GM12878 (cell line): Measurements from ENCODE around the gene CCDC12. TPM values are rescaled to one million over a fixed set of nuclear protein-coding genes. Genes with fewer than 3 reads are reported as not detected.

Experiments used
- ATAC-seq: fragments of 200-7000 bp; cut with Tn5 transposase; 3 replicates; pipeline ENCODE4 v1.9.1; 2020; ENCODE audit warnings: mild to moderate bottlenecking, moderate library complexity
- BruUV-seq: library from RNA; stranded (reverse); fragments of 400-500 nt; replicated peaks from 2 replicates; lab custom pipeline; 2021; lab: Mats Ljungman, UMichigan
- CTCF ChIA-PET: fragments of 300-600 bp; sonication (Branson Sonifier 250); formaldehyde crosslinking; extraction: SDS; loops from one replicate; lab custom pipeline; 2021; ENCODE audit warnings: inconsistent platforms; lab: Yijun Ruan, JAX
- POLR2A ChIA-PET: fragments of 350-600 bp; formaldehyde crosslinking; extraction: SDS; loops from one replicate; lab custom pipeline; 2021; ENCODE audit warnings: inconsistent platforms; lab: Charles Lee
- RAD21 ChIA-PET: fragments of 300-600 bp; sonication (Branson Sonifier 250); formaldehyde crosslinking; loops from one replicate; lab custom pipeline; 2023; ENCODE audit warnings: antibody characterized with exemption; ENCODE audit not compliant: unreplicated experiment; lab: Charles Lee
- SMC1A ChIA-PET: fragments of 300-600 bp; sonication (Branson Sonifier 250); formaldehyde crosslinking; loops from one replicate; lab custom pipeline; 2023; ENCODE audit not compliant: unreplicated experiment, uncharacterized antibody; lab: Charles Lee
- DNase-seq: peaks from one replicate; pipeline ENCODE4 v3.0.0-alpha.2; 2011; ENCODE audit warnings: low read depth, low spot score
- FAIRE-seq: peaks from 3 replicates; lab custom pipeline; 2011; peaks lifted over from hg19 to GRCh38; lab: Jason Lieb, UNC
- H2AFZ ChIP-seq: 2 replicates; pipeline ENCODE4 v1.6.0; 2011; ENCODE audit warnings: low read depth, low read length, control low read depth; ENCODE audit not compliant: control insufficient read depth
- H3K27ac ChIP-seq: 2 replicates; pipeline ENCODE4 v1.5.1; 2011; ENCODE audit warnings: control low read depth; ENCODE audit not compliant: control insufficient read depth, insufficient read depth
- H3K27me3 ChIP-seq, 2 experiments: replicated peaks in 1 of 2; 2 replicates each; pipeline versions ENCODE4 v1.6.0 to v1.6.1; 2011; ENCODE audit warnings: low read length in 1 of 2; ENCODE audit not compliant: control insufficient read depth in 2 of 2, insufficient read depth in 2 of 2
- H3K36me3 ChIP-seq, 2 experiments: 2 replicates each; pipeline ENCODE4 v1.5.1; 2011; ENCODE audit warnings: low read length in 1 of 2; ENCODE audit not compliant: control insufficient read depth in 2 of 2, insufficient read depth in 2 of 2
- H3K4me1 ChIP-seq: 2 replicates; pipeline ENCODE4 v1.6.1; 2011; ENCODE audit warnings: mild to moderate bottlenecking, low read length, moderate library complexity, mixed read lengths; ENCODE audit not compliant: control insufficient read depth, insufficient read depth
- H3K4me2 ChIP-seq: 2 replicates; pipeline ENCODE4 v1.6.0; 2011; ENCODE audit warnings: control low read depth; ENCODE audit not compliant: control insufficient read depth, insufficient read depth
- H3K4me3 ChIP-seq: fragments of 200-600 bp; sonication (generic); 2 replicates; pipeline ENCODE4 v1.5.1; 2016
- H3K79me2 ChIP-seq: 2 replicates; pipeline ENCODE4 v1.6.0; 2011; ENCODE audit warnings: low read length; ENCODE audit not compliant: control insufficient read depth, insufficient read depth
- H3K9ac ChIP-seq: 2 replicates; pipeline ENCODE4 v1.8.0; 2011; ENCODE audit warnings: low read length, control low read depth, mixed read lengths; ENCODE audit not compliant: control insufficient read depth, insufficient read depth
- H3K9me3 ChIP-seq: replicated peaks from 3 replicates; pipeline ENCODE4 v1.5.1; 2011; ENCODE audit warnings: mild to moderate bottlenecking, low read length; ENCODE audit not compliant: control insufficient read depth, insufficient read depth
- H4K20me1 ChIP-seq: 2 replicates; pipeline ENCODE4 v1.6.0; 2011; ENCODE audit not compliant: control insufficient read depth, insufficient read depth
- CEBPB ChIP-seq, 2 experiments: fragments of 150-350 bp in 1 of 2; IDR thresholded peaks; 2 replicates each; pipeline ENCODE4 v1.6.1; 2012 to 2014; ENCODE audit warnings: low read depth in 2 of 2, low read length in 2 of 2, borderline replicate concordance in 1 of 2, inconsistent platforms in 1 of 2
- CHD1 ChIP-seq: IDR thresholded peaks from 2 replicates; pipeline ENCODE4 v1.6.1; 2012; ENCODE audit warnings: low read depth, low read length, improper control_type of control experiment
- ESRRA ChIP-seq: IDR thresholded peaks from 2 replicates; pipeline ENCODE4 v1.6.1; 2012; ENCODE audit warnings: mild to moderate bottlenecking, low read length, improper control_type of control experiment
- HDAC2 ChIP-seq: fragments of 200-600 bp; sonication (generic); IDR thresholded peaks from 2 replicates; pipeline ENCODE4 v1.6.1; 2017
- MEF2A ChIP-seq: IDR thresholded peaks from 2 replicates; pipeline ENCODE4 v1.6.1; 2011; ENCODE audit warnings: low read depth, mild to moderate bottlenecking, low read length, moderate library complexity; ENCODE audit not compliant: insufficient read depth
- MTA2 ChIP-seq: fragments of 450-650 bp; IDR thresholded peaks from 2 replicates; pipeline ENCODE4 v1.6.1; 2016; ENCODE audit warnings: low read depth, mild to moderate bottlenecking, moderate library complexity
- NFYB ChIP-seq: IDR thresholded peaks from 2 replicates; pipeline ENCODE4 v1.6.1; 2011; ENCODE audit warnings: low read depth, mild to moderate bottlenecking, low read length, improper control_type of control experiment, moderate library complexity; ENCODE audit not compliant: insufficient read depth
- TBL1XR1 ChIP-seq: IDR thresholded peaks from 2 replicates; pipeline ENCODE4 v1.6.1; 2012; ENCODE audit warnings: low read depth, low read length, improper control_type of control experiment
- WRNIP1 ChIP-seq: IDR thresholded peaks from 2 replicates; pipeline ENCODE4 v1.6.1; 2011; ENCODE audit warnings: low read depth, low read length, improper control_type of control experiment, borderline replicate concordance
- WGBS: methylation state at CpG from one replicate; pipeline ENCODE4 v1.1.6; 2016; ENCODE audit warnings: low lambda C conversion rate; ENCODE audit not compliant: insufficient replicate concordance, insufficient coverage; ENCODE audit errors: missing lambda C conversion rate; 5-methylcytosine and 5-hydroxymethylcytosine counted together
- in situ Hi-C: fragments of 300-500 bp; cut with MboI; formaldehyde crosslinking; loops from 9 replicates; pipeline ENCODE4 v1.14.3; 2018; ENCODE audit warnings: mixed read lengths
- intact Hi-C: fragments of 100-400 bp; cut with micrococcal nuclease; formaldehyde crosslinking; loops from one replicate; pipeline ENCODE4 v1.14.2; 2022; ENCODE audit not compliant: unreplicated experiment
- polyA plus RNA-seq, 11 experiments: library from polyadenylated mRNA; depleted of rRNA in 4 of 11; unstranded in 6 of 11; stranded (reverse) in 5 of 11; fragments of >200 nt; fragmentation: Nextera tagmentation in 4 of 11; fragmentation: Illumina TruSeq in 1 of 11; extraction: Ambion mirVana in 4 of 11; extraction: Trizol in 1 of 11; gene quantifications; 1 replicate in 1 of 11; 2 replicates in 10 of 11; pipeline versions ENCODE4 v1.2.1 to v1.2.3, GENCODE V29; 2011 to 2016; ENCODE audit warnings: inconsistent platforms in 2 of 11, missing spikeins in 2 of 11, low read depth in 1 of 11
- total RNA-seq, 4 experiments: library from RNA; depleted of rRNA in 3 of 4; stranded (reverse); fragments of >200 nt in 3 of 4; fragmentation: Illumina TruSeq in 1 of 4; extraction: Trizol in 1 of 4; gene quantifications; 2 replicates each; pipeline versions ENCODE4 v1.2.1 to v1.2.3, GENCODE V29; 2013 to 2021
- TF ChIP-seq, protein P1 (sequence below): fragments of 450-650 bp; formaldehyde crosslinking; IDR thresholded peaks from 2 replicates; pipeline ENCODE4 v1.4.0; 2020; ENCODE audit warnings: mild to moderate bottlenecking, moderate library complexity
- TF ChIP-seq, protein P2 (sequence below): IDR thresholded peaks from 2 replicates; pipeline ENCODE4 v1.6.1; 2012; ENCODE audit warnings: low read depth, low read length, improper control_type of control experiment
- TF ChIP-seq, protein P3 (sequence below), 3 experiments: IDR thresholded peaks in 2 of 3; conservative IDR thresholded peaks in 1 of 3; 2 replicates each; pipeline ENCODE4 v1.5.1; 2011; ENCODE audit warnings: low read depth in 3 of 3, low read length in 3 of 3, mild to moderate bottlenecking in 3 of 3, control low read depth in 2 of 3, moderate library complexity in 2 of 3, inconsistent platforms in 1 of 3, mixed read lengths in 1 of 3; ENCODE audit not compliant: control insufficient read depth in 2 of 3, insufficient read depth in 1 of 3; ENCODE audit errors: extremely low read depth in 1 of 3

The CCDC12 gene
- total and polyA plus RNA-seq, 10 of the 15 experiments (the other 5 are each of a cell fraction or from before 2014, with no cell fraction given) = 9.2 to 91.4 (median 61.3) TPM

DNA sequence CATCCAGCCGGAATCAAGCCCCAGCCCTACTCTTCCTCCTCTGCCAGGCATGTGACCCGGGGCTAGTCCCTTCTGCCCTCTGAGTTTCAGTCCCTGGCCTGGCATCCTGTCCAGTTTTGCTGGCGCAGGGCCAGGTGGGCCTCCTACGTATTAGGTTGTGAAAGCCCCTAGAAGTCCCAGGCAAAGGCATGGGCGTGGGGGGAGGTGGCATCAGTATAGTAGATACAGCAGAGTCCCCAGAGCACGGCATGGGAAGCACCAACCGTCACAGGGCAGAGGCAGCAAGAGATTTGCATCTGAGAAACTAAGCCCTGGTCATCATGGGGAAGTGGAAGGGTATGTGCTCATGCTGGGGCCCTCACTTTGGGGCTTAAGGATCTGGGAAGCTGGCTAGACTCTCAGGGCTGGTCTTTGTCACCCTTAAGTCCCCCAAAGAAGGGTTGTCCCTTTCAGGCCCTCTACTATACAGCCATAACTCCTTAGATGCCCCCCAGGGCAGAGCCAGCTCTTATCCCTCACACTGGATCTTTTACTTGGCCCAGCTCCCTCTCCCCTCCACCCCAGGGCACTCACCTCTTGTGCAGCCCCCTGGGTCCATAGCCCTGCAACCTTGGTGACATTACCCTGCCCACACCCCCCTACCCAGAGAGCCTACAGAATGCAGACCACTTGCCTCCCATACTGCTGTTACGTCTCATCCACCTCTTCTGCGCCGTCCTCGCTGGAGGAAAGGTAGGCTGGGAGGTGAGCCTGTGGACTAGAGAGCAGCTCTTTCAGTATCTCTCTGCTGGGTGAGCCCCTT, 14.2 kb upstream of the CCDC12 start (continued):
- TF ChIP-seq, protein P1, sequence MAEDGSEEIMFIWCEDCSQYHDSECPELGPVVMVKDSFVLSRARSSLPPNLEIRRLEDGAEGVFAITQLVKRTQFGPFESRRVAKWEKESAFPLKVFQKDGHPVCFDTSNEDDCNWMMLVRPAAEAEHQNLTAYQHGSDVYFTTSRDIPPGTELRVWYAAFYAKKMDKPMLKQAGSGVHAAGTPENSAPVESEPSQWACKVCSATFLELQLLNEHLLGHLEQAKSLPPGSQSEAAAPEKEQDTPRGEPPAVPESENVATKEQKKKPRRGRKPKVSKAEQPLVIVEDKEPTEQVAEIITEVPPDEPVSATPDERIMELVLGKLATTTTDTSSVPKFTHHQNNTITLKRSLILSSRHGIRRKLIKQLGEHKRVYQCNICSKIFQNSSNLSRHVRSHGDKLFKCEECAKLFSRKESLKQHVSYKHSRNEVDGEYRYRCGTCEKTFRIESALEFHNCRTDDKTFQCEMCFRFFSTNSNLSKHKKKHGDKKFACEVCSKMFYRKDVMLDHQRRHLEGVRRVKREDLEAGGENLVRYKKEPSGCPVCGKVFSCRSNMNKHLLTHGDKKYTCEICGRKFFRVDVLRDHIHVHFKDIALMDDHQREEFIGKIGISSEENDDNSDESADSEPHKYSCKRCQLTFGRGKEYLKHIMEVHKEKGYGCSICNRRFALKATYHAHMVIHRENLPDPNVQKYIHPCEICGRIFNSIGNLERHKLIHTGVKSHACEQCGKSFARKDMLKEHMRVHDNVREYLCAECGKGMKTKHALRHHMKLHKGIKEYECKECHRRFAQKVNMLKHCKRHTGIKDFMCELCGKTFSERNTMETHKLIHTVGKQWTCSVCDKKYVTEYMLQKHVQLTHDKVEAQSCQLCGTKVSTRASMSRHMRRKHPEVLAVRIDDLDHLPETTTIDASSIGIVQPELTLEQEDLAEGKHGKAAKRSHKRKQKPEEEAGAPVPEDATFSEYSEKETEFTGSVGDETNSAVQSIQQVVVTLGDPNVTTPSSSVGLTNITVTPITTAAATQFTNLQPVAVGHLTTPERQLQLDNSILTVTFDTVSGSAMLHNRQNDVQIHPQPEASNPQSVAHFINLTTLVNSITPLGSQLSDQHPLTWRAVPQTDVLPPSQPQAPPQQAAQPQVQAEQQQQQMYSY (CRISPR knock-in tag) = no peak

DNA sequence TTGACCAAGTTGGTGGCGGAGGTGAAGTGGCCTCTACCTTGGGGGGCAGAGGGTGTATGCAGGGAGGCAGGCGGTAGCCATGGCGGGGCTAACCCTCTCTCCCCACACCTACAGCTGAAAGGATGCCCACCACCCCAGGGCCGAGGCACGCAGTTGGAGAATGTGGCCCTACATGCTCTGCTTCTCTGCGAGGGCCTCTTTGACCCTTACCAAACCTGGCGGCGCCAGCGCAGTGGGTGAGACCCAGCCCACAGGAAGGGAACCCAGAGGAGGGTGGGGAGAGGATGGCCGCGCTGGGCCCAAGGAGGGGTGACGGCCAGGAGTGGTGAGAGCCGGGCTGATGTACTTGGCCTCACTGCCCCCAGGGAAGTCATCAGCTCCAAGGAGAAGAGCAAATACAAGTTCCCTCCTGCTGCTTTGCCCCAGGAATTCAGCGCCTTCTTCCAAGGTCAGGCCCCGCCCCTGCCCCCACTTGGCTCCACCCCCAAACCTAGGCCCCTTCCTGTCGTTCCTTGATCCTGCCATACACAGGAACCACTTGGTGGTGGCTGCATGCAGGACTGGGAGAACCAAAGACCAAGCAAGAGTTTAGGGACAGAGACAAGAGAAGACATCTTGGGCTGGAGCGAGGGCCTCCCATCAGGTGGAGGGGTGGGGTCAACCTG, 12.7 kb upstream of the CCDC12 start:
- no peak overlapping the region for H3K4me3 ChIP-seq
- H3K9ac ChIP-seq = no peak overlapping the region
- in situ Hi-C loops (no loop called here), intact Hi-C loops (no loop called here)
- 92% methylated on average over 17 of the region's 17 CpGs for WGBS
- BruUV-seq = no TSS peak
- H3K36me3 ChIP-seq = peaks cover 11 to 16% of the 10 kb centered on the region in 2 experiments; a peak in 3 of 4 replicates
- SMC1A ChIA-PET = interaction anchor here (0.7 to 1.1 kb wide), 3 partner anchors 8 to 45 kb away, joined by 3 read pairs; no protein-coding TSS in a partner anchor
- no peak for ATAC-seq
- POLR2A ChIA-PET = interaction anchor here (1.0 kb wide), 1 partner anchor 10 kb away, joined by 5 read pairs; the partner anchor contains the start of gene NBEAL2
- no peak overlapping the region for H2AFZ ChIP-seq
- H3K4me2 ChIP-seq = peak overlapping the region; percentile 99; the same call in 1 of the 2 replicates
- no peaks in the 10 kb centered on the region for H3K27me3 ChIP-seq
- peaks cover 45% of the 10 kb centered on the region for H3K79me2 ChIP-seq
- CTCF ChIA-PET = interaction anchor here (1.5 kb wide), 1 partner anchor 80 kb away, joined by 4 read pairs; no protein-coding TSS in a partner anchor
- DNase-seq = no peak
- H3K4me1 ChIP-seq = peaks cover 62% of the 10 kb centered on the region
- no peaks in the 10 kb centered on the region for H3K9me3 ChIP-seq
- RAD21 ChIA-PET = interaction anchor here (1.4 kb wide), 2 partner anchors 31 to 36 kb away, joined by 3 to 4 read pairs; no protein-coding TSS in a partner anchor
- H4K20me1 ChIP-seq = no peaks in the 10 kb centered on the region
- no peak for FAIRE-seq
- peak overlapping the region; percentile 98 for H3K27ac ChIP-seq
- TF ChIP-seq NFYB (no peak), TBL1XR1 (no peak), CHD1 (no peak), ESRRA (no peak), MEF2A (no peak), CEBPB (IDR thresholded peaks at IDR 0.05; ENCODE audit: borderline replicate concordance in 1 of 2, low read depth in 2 of 2, low read length in 2 of 2) (no peak), WRNIP1 (no peak), MTA2 (no peak), HDAC2 (no peak)
- TF ChIP-seq, protein P2, sequence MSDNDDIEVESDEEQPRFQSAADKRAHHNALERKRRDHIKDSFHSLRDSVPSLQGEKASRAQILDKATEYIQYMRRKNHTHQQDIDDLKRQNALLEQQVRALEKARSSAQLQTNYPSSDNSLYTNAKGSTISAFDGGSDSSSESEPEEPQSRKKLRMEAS = no peak
- TF ChIP-seq, protein P3, sequence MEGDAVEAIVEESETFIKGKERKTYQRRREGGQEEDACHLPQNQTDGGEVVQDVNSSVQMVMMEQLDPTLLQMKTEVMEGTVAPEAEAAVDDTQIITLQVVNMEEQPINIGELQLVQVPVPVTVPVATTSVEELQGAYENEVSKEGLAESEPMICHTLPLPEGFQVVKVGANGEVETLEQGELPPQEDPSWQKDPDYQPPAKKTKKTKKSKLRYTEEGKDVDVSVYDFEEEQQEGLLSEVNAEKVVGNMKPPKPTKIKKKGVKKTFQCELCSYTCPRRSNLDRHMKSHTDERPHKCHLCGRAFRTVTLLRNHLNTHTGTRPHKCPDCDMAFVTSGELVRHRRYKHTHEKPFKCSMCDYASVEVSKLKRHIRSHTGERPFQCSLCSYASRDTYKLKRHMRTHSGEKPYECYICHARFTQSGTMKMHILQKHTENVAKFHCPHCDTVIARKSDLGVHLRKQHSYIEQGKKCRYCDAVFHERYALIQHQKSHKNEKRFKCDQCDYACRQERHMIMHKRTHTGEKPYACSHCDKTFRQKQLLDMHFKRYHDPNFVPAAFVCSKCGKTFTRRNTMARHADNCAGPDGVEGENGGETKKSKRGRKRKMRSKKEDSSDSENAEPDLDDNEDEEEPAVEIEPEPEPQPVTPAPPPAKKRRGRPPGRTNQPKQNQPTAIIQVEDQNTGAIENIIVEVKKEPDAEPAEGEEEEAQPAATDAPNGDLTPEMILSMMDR (IDR thresholded peaks at IDR 0.05 in 2 of 3, conservative IDR thresholded peaks at IDR 0.05 in 1 of 3; ENCODE audit: control insufficient read depth in 2 of 3, extremely low read depth in 1 of 3, insufficient read depth in 1 of 3, low read depth in 3 of 3, low read length in 3 of 3) = no peak
